COLO668 (cell line): Measurements from ENCODE around the gene BAAT.
A peak's percentile ranks its signal among the peaks of the same experiment; 100 is the strongest.

ENCODE experiments used
- DNase-seq: peaks from one replicate; lab custom pipeline; 2025; ENCODE audit not compliant: unreplicated experiment; lab: John Stamatoyannopoulos, UW

BAAT gene

GRCh38 chr9:101398930-101399642 lies 14.3 kb upstream of the BAAT start:
- no peak for DNase-seq

GRCh38 chr9:101398068-101398929 lies 13.5 kb upstream of the BAAT start, which contains the start of the genes MRPL50 and ZNF189:
Gene MRPL50 (minus strand): TSS chr9:101398618. CDS start chr9:101398592, 26 bp downstream.
Gene ZNF189 (plus strand): TSS chr9:101398851. CDS start chr9:101399157, 306 bp downstream.
- DNase-seq, result peak; percentile 96

GRCh38 chr9:101397746-101398067 lies 12.9 kb upstream of the BAAT start:
- no peak for DNase-seq

- no peak for DNase-seq
These were observed 9.9 kb upstream of the BAAT start for GRCh38 chr9:101394687-101395086.

GRCh38 chr9:101393135-101393534 lies 8.3 kb upstream of the BAAT start:
- no peak for DNase-seq

GRCh38 chr9:101388507-101388993 lies 3.7 kb upstream of the BAAT start:
- no peak for DNase-seq

GRCh38 chr9:101387871-101388506 lies 3.2 kb upstream of the BAAT start:
- peak; percentile 20 for DNase-seq

- no peak for DNase-seq
These were observed 1.4 kb downstream of the BAAT start for GRCh38 chr9:101383361-101383760.

GRCh38 chr9:101381833-101382342 lies 2.9 kb downstream of the BAAT start:
- no peak for DNase-seq

- no peak for DNase-seq
These were observed 3.7 kb downstream of the BAAT start for GRCh38 chr9:101381118-101381517.

GRCh38 chr9:101380295-101380694 lies 4.5 kb downstream of the BAAT start:
- DNase-seq, result no peak

- no peak for DNase-seq
These were observed 8.5 kb downstream of the BAAT start for GRCh38 chr9:101376111-101376848.

GRCh38 chr9:101375546-101375945 lies 9.3 kb downstream of the BAAT start:
- no peak for DNase-seq

GRCh38 chr9:101372327-101373118 lies 12.3 kb downstream of the BAAT start:
- no peak for DNase-seq

GRCh38 chr9:101371813-101372212 lies 13.0 kb downstream of the BAAT start:
- DNase-seq, result no peak

- no peak for DNase-seq
These were observed 14.8 kb downstream of the BAAT start for GRCh38 chr9:101369884-101370531.

- DNase-seq, result no peak
These were observed 15.5 kb downstream of the BAAT start for GRCh38 chr9:101369286-101369685.

GRCh38 chr9:101367323-101367722 lies 17.5 kb downstream of the BAAT start:
- no peak for DNase-seq

- DNase-seq, result no peak
These were observed 18.6 kb downstream of the BAAT start for GRCh38 chr9:101366038-101366756.
